Measurements from ENCODE around the gene MTARC1.
A peak's percentile ranks its signal among the peaks of the same experiment; 100 is the strongest.

MTARC1 gene

DNA sequence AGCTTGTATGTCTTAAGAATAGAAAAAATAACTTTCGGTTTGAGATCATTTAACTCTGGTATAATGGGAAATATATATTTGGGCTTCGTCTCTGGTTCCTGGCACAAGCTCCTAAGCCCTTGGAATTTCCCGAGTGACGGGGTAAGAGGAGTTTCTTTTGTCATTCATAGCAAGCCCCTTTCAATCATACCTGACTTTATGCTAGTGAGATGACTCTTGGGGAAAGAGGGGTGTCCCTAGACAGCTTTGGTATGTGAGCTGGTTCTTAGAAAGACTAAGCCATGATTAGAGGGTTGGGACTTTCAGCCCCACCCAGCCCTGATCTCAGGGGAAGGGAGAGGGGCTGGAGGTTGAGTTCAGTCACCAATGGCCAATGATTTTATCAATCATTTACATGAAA, 13.9 kb upstream of the MTARC1 start:
- DNase-seq, result no peak

DNA sequence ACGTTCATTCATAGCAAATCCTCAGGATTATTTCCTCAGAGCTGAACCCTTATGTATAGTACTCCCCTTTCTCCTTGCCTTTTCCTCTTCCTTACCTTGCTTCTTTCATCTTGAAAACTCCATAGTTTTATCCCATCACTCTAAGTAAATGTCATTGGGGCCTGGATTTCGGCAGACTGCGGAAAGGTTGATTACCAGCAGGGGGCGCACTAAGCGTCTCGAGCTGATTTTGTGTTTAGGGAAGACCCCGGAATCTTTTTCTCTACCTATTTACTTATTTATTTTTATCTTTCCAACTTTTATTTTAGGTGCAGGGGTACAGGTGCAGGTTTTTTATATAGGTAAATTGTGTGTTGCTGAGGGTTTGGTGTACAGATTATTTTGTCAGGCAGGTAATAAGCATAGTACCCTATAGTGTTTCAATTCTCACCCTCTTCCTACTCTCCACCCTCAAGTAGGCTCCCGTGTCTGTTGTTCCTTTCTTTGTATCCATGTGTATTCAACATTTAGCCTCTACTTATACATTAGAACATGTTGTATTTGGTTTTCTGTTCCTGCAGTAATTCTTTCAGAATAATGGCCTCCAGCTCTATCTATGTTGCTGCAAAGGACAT, 11.4 kb upstream of the MTARC1 start:
- peak; percentile 45 to 55 for DNase-seq

DNA sequence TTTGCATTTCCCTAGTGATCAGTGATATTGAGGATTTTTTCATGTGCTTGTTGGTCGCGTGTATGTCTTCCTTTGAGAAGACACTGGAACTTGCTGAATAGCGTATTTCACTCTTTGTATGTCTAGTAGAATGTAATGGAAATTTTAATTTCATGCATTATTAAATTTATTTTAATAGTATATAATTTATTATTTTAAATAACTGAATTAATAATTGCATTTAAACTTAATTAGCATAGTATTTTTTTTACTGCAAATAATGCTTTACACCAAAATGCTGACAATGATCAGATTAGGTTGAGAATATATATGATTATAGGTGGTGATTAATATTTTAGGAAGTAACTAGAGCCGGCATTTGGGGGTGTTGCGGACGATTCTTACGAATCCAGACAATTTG, 10.5 kb upstream of the MTARC1 start:
- no peak for DNase-seq

DNA sequence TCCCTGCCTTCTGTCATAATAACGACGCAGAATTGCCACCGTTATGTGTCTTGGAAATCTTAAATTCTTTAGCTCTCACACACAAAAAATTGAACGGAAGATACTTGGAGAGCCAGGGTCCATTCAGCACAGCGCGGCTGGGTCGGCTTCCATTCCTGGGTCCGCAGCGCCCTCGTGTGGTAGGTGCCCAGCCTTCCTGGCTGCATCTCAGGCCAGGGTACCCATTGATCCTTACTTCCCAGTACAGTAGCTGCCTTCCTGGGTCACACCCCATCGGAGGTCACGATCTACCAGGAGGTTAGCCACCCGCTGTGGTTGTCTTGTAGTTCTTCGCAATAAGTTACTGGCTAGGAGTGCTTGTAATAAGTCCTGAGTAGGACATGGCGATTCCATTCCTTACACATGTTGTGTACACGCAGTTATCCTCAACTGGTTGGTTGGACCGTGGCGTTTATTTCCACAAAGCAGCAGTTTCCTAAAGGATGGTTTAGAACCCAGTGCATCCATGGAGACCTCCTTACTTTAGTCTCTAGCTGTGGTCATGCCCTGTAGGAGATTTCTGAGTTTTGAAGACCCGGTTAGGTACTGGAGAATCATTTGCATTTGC, 9.9 kb upstream of the MTARC1 start:
- DNase-seq, result peak; percentile 79 to 83

DNA sequence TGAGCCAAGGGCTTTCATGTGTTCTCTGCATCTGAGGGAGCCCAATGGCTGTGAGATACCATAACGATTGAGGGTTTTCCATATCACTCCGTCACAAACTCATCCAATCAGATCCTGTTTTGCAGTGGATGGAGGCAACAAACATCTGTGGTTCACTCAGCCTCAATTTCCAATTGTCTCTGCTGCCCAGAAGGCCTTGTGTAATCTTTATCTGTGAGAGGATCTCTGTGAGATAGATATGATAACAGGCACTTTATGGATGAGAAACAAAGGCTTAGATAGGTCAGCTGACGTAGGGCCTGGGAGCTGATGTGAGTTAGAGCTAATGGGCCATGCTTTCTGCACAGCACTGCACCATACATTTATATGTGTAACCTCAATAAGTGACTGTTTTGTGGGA, 3.3 kb upstream of the MTARC1 start:
- DNase-seq, result no peak

DNA sequence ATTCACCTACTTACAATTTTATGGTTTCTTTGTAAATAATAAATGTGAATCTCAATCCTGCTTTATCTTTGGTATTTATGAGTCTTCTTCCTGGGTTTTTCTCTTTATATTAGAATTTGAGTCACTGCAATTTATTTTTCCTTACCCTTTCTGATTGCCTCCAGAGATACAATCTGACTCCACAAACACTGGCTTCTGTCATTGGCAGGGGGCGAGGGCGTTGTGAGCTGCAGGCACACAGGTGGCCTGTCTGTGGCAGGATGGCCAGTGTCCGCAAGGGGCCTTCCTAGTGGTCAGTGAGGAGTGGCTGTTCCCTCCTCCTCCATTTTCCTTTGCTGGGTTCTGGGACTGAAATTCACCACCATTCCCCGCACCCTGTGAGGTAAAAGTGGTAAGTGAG, 2.0 kb upstream of the MTARC1 start:
- no peak for DNase-seq

DNA sequence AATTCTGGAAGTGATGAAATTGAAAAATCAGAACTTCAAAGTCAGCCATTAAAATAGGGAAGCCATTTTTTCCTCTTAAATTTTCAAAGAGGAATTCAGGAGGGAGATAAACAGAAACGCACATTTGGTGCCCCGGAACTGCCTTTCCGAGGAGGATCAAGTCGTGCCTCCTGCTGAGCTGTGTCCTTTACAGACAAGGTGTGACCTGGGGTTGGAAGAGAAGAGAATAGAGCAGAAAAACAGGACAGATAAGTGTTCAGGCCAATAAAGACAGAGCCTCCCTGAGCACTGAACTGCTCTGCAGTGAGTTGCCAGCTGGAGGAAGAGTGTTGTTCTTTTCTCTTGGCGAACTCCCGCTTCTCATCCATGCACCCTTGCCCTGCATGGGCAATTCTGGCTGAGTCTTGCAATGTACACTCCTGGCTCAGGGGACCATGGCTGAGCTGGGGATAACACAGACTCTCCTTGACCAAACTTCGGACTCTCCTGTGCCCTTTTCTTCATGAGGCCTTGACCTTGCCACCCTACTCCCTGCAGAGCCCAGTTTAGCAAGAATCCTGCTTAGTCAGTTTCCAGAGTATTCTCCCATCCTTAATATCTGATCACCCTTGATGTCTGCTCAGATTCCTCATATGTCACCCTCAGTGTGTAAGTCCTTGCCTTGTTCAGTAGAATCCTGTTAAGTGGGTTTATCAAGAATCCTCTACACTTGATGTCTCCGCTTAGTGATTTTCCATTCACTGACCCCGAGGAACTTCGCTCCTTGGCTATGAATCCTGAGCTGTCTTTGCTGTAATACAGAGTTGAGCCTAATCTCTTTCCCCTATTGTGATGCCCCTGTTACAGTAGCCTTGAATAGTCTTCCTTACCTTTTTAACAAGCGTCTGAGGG, 1.3 kb upstream of the MTARC1 start:
- no peak for DNase-seq

DNA sequence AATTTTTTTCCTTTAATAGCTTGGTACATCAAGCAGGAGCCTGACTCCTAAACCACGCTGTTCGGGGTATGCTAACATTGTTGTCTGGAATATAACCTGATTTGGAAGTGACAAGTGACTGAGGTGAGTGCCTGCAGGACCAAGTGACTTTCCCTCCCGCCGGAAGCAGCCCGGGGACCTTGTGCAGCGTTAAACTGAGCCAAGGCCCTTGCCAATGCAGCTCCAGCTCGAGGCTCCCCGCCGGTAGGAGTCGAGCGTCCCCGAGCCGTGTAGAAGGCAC, 716 bp upstream of the MTARC1 start:
- DNase-seq, result no peak

DNA sequence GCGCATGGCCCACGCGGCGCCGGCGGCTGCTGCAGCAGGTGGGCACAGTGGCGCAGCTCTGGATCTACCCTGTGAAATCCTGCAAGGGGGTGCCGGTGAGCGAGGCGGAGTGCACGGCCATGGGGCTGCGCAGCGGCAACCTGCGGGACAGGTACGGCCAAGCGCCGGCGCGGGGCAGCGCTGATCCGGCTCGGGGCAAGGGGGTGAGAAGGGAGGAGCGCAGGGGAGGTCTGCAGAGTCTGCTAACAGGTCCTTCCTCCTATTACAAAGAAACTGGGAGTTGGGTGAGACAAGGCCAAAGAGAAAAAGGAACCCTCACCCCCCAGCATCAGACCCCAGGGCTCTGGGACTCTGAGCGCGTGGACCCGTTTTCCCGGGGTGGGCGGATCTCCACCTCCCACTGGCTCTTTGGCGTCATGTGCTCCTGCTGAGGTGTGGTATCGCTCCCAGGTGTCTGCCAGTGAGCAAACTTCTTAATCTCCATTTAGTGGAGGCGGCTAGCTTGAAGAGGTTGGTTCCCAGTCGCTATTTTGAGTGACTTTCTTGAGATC, 431 bp downstream of the MTARC1 start:
- no peak for DNase-seq

DNA sequence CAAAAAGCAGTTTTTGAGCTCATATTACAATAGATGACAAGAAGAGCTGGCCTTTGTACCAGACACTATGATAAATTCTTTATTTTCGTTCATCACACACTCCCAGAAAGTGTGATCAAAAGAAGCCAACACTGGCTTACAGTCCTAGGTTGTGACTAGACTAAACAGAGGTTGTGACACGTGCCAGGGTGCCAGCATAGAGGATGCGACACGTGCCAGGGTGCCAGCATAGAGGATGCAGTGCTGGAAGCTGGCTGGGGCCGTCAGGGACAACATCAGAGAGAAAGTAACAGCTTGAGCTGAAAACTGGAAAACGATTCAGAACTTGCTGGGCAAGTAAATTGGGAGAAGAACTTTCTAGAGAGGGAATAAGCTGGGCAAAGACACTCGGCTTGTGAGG, 2.2 kb downstream of the MTARC1 start:
- no peak for DNase-seq

DNA sequence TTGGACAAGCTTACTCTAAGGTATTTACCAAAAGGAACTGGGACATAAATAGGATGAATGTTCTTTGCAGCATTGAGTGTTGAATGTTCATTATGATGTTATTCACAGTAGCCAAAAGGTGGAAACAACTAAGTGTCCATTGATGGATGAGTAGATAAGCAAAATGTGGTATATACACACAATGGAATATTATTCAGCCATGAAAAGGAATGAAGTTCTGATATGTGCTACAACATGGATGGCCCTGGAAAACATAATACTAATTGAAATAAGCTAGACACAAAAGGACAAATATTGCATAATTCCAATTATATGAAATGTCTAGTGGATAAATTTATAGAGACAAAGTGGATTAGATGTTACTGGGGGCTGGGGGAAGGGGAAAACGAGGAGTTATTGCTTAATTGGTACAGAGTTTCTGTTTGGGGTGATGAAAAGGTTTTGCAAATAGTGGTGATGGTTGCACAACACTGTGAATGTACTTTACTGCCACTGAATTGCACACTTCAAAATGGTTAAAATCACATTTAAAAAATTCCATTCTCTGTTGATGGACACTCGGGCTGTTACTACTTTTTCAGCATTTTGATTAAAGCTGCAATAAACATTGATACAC, 2.9 kb downstream of the MTARC1 start:
- DNase-seq, result no peak

DNA sequence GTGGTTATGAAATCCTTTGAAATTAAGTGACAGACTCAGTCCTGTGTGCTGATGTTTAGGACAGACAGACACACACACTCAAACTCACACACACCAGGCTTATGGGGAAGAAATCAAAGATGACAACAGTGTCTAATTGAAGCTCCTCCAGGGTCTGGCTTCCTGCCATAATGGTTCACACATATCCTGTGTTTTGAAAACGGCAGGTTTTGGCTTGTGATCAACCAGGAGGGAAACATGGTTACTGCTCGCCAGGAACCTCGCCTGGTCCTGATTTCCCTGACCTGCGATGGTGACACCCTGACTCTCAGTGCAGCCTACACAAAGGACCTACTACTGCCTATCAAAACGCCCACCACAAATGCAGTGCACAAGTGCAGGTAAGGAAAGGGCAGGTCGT, 4.6 kb downstream of the MTARC1 start:
- DNase-seq, result no peak

DNA sequence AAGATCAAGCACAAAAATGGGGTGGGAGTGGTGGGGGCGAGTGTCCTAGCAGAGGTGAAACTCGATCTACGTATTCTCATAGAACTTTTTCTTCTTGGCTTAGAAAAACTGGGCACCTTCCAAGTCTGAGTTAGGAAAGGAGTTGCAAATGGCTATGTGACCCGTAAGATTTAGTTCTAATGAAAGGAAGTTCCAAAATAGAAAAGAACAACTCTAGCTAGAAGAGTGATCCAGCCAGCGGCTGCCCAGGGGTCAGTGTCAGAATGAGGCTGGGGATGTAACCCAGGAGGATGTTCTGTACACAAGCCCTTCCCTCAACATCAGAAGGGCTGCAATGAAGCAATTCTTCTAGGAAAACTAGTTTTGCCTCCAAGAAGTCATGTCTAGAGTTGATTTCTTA, 5.2 kb downstream of the MTARC1 start:
- no peak for DNase-seq

DNA sequence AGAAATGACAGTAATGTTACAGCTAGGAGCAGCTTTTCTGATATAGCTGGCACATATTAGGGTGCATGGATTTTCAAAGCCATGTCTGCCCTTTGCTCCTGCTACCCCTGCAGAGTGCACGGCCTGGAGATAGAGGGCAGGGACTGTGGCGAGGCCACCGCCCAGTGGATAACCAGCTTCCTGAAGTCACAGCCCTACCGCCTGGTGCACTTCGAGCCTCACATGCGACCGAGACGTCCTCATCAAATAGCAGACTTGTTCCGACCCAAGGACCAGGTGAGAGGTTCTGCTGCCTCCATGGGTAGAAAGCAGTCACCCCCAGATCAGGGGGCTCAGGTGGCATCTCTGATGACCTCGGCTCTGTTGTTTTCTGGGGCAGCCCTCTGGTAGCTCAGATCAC, 9.8 kb downstream of the MTARC1 start:
- no peak for DNase-seq

DNA sequence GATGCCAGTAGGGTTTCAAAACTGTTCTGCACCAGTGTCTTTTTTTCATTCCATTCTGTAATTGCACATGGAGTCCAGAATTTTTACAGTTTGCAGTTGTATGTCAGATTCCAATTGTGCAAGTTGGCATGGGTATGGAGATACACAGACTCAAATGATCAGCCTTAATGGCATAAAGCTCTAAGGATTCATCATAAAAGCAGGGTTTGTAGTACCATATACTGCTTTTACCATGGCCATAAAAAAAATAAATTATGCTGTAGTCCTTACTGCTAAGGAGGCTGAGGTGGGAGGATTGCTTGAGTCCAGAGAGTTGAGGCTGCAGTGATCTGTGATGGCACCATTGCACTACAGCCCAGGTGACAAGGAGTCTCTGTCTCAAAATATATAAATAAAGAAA, 10.3 kb downstream of the MTARC1 start:
- no peak for DNase-seq

DNA sequence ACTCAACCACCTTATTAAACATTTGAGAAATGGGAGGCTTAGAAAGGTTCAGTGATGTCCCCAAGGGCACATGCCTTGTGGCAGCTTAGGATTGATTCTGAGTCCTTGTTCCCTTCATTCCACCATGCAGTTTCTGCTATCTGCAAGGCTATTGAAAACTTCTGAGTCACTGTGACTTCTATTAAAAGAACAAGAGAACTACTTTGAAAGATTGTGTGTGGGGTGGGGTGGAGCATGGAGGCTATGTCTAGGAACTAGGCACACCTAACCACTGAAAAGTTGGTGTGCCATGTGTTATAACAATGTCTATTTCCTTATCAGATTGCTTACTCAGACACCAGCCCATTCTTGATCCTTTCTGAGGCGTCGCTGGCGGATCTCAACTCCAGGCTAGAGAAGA, 10.8 kb downstream of the MTARC1 start:
- no peak for DNase-seq

DNA sequence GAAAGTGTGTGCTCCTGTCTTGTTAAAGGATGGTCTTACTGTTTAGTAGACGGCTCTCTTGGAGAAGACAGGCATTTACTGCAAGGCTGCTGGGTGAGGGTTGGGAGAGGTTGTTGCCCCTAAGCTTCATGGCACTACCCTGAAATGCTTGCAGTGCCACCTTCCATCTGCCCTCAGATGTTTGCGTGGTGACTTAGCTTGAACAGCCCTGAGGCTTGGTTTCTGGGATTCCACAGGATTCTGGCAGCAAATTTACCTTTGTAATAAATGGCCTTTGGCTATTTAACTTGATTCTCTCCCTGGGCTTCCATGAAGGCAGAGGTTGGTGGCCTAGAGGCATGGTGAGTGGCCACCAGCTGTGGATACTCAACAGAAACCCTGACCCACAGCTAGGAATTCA, 11.6 kb downstream of the MTARC1 start:
- DNase-seq, result no peak

DNA sequence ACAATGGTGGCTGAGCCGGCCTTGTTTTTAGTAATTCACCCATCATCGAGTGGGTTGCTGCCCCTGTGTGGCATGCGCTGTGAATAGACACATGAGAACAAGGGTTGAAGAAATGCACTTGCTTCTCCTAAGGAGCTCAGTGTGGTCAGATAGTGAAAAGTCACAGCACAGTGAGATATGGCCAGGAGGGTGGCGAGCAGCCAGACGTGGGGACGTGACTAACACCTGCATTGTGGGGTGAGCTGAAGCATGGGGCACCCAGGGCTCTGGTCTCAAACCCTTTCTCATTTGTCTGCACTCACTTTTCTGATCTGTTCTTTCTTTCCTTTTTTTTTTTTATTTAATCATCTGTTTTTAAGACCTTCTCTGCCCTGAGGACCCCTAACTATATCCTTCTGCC, 13.5 kb downstream of the MTARC1 start:
- no peak for DNase-seq

DNA sequence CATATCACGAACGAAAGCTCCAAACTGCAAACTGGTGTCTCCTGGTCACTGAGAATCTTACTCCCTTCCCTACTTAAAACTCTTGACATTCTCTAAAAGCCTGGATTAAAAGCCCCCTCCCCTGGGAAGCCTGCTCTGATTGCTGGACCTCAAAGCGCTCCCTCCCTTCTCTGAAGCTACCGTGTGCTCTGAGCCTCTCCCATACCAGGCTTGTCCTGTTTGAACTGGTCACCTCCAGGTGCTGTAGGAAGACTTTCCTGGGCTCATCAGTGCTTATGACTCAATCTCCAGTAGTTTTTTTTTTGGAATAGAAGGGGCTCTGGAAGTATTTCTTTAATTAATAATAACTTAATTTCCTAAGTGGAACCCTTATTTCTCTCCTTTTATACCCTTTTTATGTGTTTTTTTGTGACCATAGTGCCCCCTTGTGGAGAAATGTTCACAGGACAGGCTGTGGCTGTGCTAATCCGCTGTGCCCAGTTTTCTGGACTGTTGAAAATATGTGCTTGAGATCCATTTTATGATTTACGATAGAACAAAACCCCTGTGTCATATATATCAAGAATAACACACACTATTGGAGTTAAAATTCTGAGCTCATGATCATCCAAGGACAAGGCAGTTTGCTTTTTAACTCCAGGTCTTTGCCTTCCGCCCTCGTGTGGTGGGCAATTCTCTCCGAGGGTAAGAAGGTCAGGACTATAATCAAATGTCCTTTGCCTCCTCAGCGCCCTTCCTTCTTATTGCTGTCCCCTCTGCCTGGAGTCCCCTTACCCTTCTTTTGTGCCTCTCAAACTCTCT, 16.9 kb downstream of the MTARC1 start:
- peak in 1 of 2 experiments; percentile 31 for DNase-seq

DNA sequence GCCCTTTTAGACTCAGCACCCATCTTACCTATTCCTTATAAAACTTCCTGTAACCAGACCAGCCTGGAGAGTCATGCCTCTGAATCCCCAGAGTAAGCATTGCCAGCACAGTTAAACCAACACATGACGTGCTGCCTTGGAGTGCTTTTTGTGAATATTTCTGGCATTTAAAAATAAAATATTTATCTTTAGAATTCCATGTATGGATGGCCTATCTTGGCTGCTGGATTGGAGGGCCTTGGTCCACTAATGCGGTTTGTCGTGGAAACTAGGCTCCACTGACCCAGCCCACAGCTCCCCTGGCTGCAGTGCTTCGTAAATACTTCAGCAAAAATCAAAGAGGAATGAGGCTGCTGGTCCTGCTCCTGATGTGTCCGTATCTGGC, 17.5 kb downstream of the MTARC1 start:
- no peak for DNase-seq

DNA sequence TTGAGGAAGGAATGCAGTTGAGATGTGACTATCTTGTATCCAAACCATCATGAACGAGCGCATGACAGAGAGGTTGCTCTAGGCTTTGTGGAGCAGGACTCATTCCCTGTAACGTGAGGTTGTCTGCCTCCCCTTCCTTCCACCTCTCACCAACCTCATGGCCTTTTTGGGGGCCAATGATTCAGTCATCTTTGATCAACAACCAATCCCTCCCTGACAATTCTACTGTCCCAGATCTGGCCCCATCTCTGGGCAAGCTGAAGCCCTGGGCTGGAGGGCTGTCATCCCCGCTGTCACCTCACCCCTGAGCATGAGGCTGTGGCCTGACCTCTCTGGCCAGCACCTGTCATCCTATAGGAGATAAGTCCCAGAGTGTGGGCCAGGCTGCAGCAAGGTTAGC, 19.7 kb downstream of the MTARC1 start:
- no peak for DNase-seq

DNA sequence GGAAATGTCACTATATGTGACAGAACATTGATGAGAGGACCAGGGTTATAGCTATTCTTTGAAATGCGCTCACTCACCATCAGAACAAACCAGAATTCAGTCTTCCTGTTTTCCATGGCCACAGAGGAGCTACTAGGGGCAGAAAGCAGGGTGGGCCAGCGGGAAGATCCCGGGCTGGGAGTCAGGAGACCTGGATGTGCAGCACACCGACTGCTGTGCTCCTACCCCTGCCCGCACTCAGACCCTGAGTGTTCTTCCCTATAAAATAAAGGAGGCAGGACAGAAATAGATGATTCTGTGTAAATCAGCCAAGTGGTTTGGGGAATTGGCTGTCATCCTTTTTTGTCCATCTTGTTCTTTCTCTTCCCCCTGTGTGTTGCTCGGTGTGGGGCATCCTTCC, 21.0 kb downstream of the MTARC1 start:
- DNase-seq, result no peak
